B cell (primary cell): ENCODE results near the gene MAPK4. TPM values are rescaled to one million over a fixed set of nuclear protein-coding genes. Genes with fewer than 3 reads are reported as not detected.

Experiments used
- ATAC-seq: fragments of 200-7000 bp; cut with Tn5 transposase; one replicate; pipeline ENCODE4 v1.10.0; 2021; ENCODE audit warnings: low read depth, mild to moderate bottlenecking, moderate number of reproducible peaks, moderate library complexity
- CTCF ChIA-PET: fragments of 350-600 bp; sonication (Branson Sonifier 250); formaldehyde crosslinking; loops from one replicate; lab custom pipeline; 2021; ENCODE audit warnings: antibody characterized with exemption, inconsistent platforms; lab: Charles Lee
- POLR2A ChIA-PET: fragments of 350-600 bp; sonication (Branson Sonifier 250); formaldehyde crosslinking; loops from one replicate; lab custom pipeline; 2021; ENCODE audit warnings: antibody characterized with exemption; lab: Charles Lee
- DNase-seq: peaks from one replicate; pipeline ENCODE4 v3.0.0; 2013
- H2AFZ ChIP-seq: 2 replicates; pipeline ENCODE4 v1.6.1; 2012; ENCODE audit warnings: mild to moderate bottlenecking, low read depth, low read length; ENCODE audit not compliant: insufficient read depth, poor library complexity, severe bottlenecking
- H3K27ac ChIP-seq, 2 donors: 1 replicate in 1 of 2; 2 replicates in 1 of 2; pipeline ENCODE4 v1.5.1; 2012 to 2013; ENCODE audit warnings: low read length in 2 of 2, mild to moderate bottlenecking in 2 of 2, moderate library complexity in 1 of 2
- H3K27me3 ChIP-seq, 4 experiments: fragments of 200-600 bp in 1 of 4; sonication (generic) in 1 of 4; replicated peaks in 1 of 4; 1 replicate in 2 of 4; 2 replicates in 2 of 4; pipeline versions ENCODE4 v1.6.1 to v1.7.0; 2013 to 2016; ENCODE audit warnings: low read length in 3 of 4, mild to moderate bottlenecking in 2 of 4, mixed read lengths in 1 of 4, moderate library complexity in 1 of 4; ENCODE audit not compliant: insufficient read depth in 4 of 4, control insufficient read depth in 3 of 4; ENCODE audit errors: control extremely low read depth in 1 of 4
- H3K36me3 ChIP-seq, 2 experiments: replicated peaks in 1 of 2; 1 replicate in 1 of 2; 2 replicates in 1 of 2; pipeline versions ENCODE4 v1.6.1 to v1.7.1; 2013; ENCODE audit warnings: low read length in 1 of 2; ENCODE audit not compliant: insufficient read depth in 2 of 2, control insufficient read depth in 1 of 2; ENCODE audit errors: control extremely low read depth in 1 of 2, extremely low read depth in 1 of 2
- H3K4me1 ChIP-seq, 2 donors: fragments of 200-600 bp in 1 of 2; sonication (generic) in 1 of 2; 1 replicate in 1 of 2; 2 replicates in 1 of 2; pipeline versions ENCODE4 v1.5.1 to v1.6.1; 2013 to 2017; ENCODE audit warnings: low read length in 2 of 2; ENCODE audit not compliant: control insufficient read depth in 2 of 2, insufficient read depth in 2 of 2
- H3K4me2 ChIP-seq: replicated peaks from 2 replicates; pipeline ENCODE3; 2012; ENCODE audit warnings: mild to moderate bottlenecking, low read depth, low read length; ENCODE audit not compliant: poor library complexity, severe bottlenecking
- H3K4me3 ChIP-seq, 5 experiments: fragments of 200-600 bp in 1 of 5; sonication (generic) in 1 of 5; 1 replicate in 3 of 5; 2 replicates in 2 of 5; pipeline versions ENCODE4 v1.5.1 to v1.7.0; 2011 to 2016; ENCODE audit warnings: low read length in 4 of 5, mild to moderate bottlenecking in 4 of 5, low read depth in 2 of 5, control low read depth in 1 of 5, moderate library complexity in 1 of 5; ENCODE audit not compliant: insufficient read depth in 1 of 5; ENCODE audit errors: control extremely low read depth in 1 of 5, extremely low read depth in 1 of 5
- H3K79me2 ChIP-seq: fragments of 200-600 bp; sonication (generic); one replicate; pipeline ENCODE4 v1.6.0; 2016; ENCODE audit warnings: low read length; ENCODE audit not compliant: control insufficient read depth, insufficient read depth
- H3K9ac ChIP-seq: fragments of 200-600 bp; sonication (generic); 2 replicates; pipeline ENCODE4 v1.6.1; 2017; ENCODE audit warnings: mild to moderate bottlenecking, low read length, moderate library complexity
- H3K9me3 ChIP-seq, 3 donors: one replicate each; pipeline versions ENCODE4 v1.6.1 to v1.7.1; 2013; ENCODE audit warnings: low read length in 2 of 3; ENCODE audit not compliant: control insufficient read depth in 2 of 3, insufficient read depth in 1 of 3; ENCODE audit errors: control extremely low read depth in 1 of 3
- H4K20me1 ChIP-seq: 2 replicates; pipeline ENCODE4 v1.6.0; 2012; ENCODE audit warnings: mild to moderate bottlenecking, low read length; ENCODE audit not compliant: insufficient read depth, control insufficient read depth, poor library complexity, severe bottlenecking
- H3K27ac Mint-ChIP-seq: one replicate; pipeline ENCODE4 v1.8.0; 2021; ENCODE audit warnings: mixed read lengths
- H3K27me3 Mint-ChIP-seq: one replicate; pipeline ENCODE4 v1.8.0; 2021; ENCODE audit warnings: mixed read lengths
- H3K4me1 Mint-ChIP-seq: one replicate; pipeline ENCODE4 v1.8.0; 2021; ENCODE audit warnings: mixed read lengths
- H3K4me3 Mint-ChIP-seq: one replicate; pipeline ENCODE4 v1.8.0; 2021; ENCODE audit warnings: mixed read lengths
- H3K9me3 Mint-ChIP-seq: one replicate; pipeline ENCODE4 v1.8.0; 2022; ENCODE audit warnings: mixed read lengths; ENCODE audit not compliant: insufficient read depth
- CTCF ChIP-seq: fragments of 200-600 bp; IDR thresholded peaks from one replicate; pipeline ENCODE4 v1.8.0; 2022; ENCODE audit warnings: antibody characterized with exemption, mild to moderate bottlenecking
- EZH2 ChIP-seq: IDR thresholded peaks from 2 replicates; pipeline ENCODE4 v1.6.1; 2012; ENCODE audit warnings: borderline replicate concordance, low read depth, mild to moderate bottlenecking, moderate library complexity, low read length; ENCODE audit not compliant: insufficient read depth, poor library complexity, severe bottlenecking
- WGBS: methylation state at CpG from one replicate; pipeline ENCODE4 v1.1.5; 2013; ENCODE audit warnings: missing lambda C conversion rate; ENCODE audit not compliant: insufficient coverage; 5-methylcytosine and 5-hydroxymethylcytosine counted together
- intact Hi-C: fragments of 100-400 bp; cut with micrococcal nuclease; formaldehyde crosslinking; loops from one replicate; pipeline ENCODE4 v1.10.0; 2022
- polyA plus RNA-seq: library from polyadenylated mRNA; depleted of rRNA; stranded (reverse); fragments of >200 nt; gene quantifications from 2 replicates; pipeline ENCODE4 v1.2.3, GENCODE V29; 2012
- total RNA-seq, 2 donors: library from RNA; stranded (reverse); fragments of 120-200 nt in 1 of 2; gene quantifications; 1 replicate in 1 of 2; 2 replicates in 1 of 2; pipeline versions ENCODE4 v1.2.3 to v1.2.4, GENCODE V29; 2013 to 2022

Gene MAPK4
- total and polyA plus RNA-seq, 2 donors (not counting 1 experiment from before 2014, with no cell fraction given): not detected

DNA sequence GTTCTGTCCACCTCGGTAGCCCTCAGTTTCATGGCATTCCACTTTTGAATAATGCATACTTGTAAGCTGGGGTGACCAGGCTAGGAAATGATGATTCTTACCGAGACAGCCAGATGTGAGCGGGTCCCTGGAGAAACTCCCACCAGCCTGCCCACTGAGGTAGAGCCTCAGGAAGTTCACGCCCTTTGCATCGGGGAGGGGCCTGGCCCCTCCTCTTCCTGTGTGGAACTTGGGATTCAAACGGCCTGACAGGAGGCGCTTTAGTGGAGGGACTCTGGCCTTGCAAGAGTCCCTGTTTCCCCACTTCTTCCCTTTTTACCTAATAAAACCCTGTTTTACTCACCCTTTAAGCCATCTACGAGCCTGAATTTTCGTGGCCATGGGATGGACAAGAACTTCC is 215.3 kb downstream of the MAPK4 start:
- Mint-ChIP-seq H3K9me3 (peaks cover 8% of the 10 kb centered on the region), H3K27me3 (peaks cover 20% of the 10 kb centered on the region), H3K27ac (no peak overlapping the region), H3K4me1 (no peaks in the 10 kb centered on the region), H3K4me3 (no peak overlapping the region)
- ATAC-seq (no peak), DNase-seq (no peak)
- Histone ChIP-seq H3K4me3 (no peak overlapping the region), H3K79me2 (no peaks in the 10 kb centered on the region), H3K27ac (no peak overlapping the region), H3K9me3 (peaks cover 5 to 12% (median 7%) of the 10 kb centered on the region in 3 donors), H3K4me1 (no peaks in the 10 kb centered on the region), H4K20me1 (no peaks in the 10 kb centered on the region), H3K36me3 (no peaks in the 10 kb centered on the region), H3K9ac (no peak overlapping the region), H2AFZ (no peak overlapping the region), H3K27me3 (no peaks in the 10 kb centered on the region), H3K4me2 (no peak overlapping the region)
- CTCF ChIA-PET: no interaction called here
- no peak for TF ChIP-seq CTCF
- TF ChIP-seq EZH2: no peak
- POLR2A ChIA-PET: no interaction called here
- intact Hi-C loops: no loop called here
- 77% methylated on average over 9 of the region's 9 CpGs for WGBS

DNA sequence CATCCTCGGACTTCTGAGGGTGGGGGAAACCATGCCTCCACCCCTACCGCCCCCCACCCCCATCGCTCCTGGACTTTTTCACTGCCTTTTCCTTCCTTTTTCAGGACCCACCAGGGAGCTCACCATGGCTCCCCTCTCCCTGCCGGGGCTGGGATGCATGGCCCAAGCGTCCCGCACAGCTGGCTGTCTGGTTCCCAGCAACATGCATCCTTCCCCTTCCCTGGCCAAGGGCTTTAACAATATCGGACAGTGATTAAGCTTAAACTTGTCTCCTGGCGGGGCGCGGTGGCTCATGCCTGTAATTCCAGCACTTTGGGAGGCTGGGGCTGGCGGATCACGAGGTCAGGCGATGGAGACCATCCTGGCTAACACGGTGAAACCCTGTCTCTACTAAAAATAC is 215.8 kb downstream of the MAPK4 start:
- no peak overlapping the region for H3K9ac ChIP-seq
- POLR2A ChIA-PET: no interaction called here
- 96% methylated on average over 14 of the region's 14 CpGs for WGBS

More for the DNA sequence above, 215.8 kb downstream of the MAPK4 start:
- intact Hi-C loops: no loop called here
- Mint-ChIP-seq H3K4me3 (no peak overlapping the region), H3K27ac (no peak overlapping the region), H3K9me3 (peaks cover 3% of the 10 kb centered on the region), H3K27me3 (peaks cover 15% of the 10 kb centered on the region), H3K4me1 (no peaks in the 10 kb centered on the region)
- H2AFZ ChIP-seq: no peak overlapping the region
- no peaks in the 10 kb centered on the region for H3K79me2 ChIP-seq
- H4K20me1 ChIP-seq: no peaks in the 10 kb centered on the region
- no peaks in the 10 kb centered on the region for H3K4me1 ChIP-seq
- CTCF ChIA-PET: no interaction called here
- peaks cover 1 to 12% (median 3%) of the 10 kb centered on the region in 3 donors for H3K9me3 ChIP-seq
- H3K4me3 ChIP-seq: no peak overlapping the region
- no peak for ATAC-seq
- no peaks in the 10 kb centered on the region for H3K27me3 ChIP-seq
- H3K27ac ChIP-seq: no peak overlapping the region
- H3K4me2 ChIP-seq: no peak overlapping the region
- no peaks in the 10 kb centered on the region for H3K36me3 ChIP-seq
- TF ChIP-seq CTCF (no peak), EZH2 (no peak)
- DNase-seq: no peak
